ENCODE data around the gene GRHPR. TPM values are rescaled to one million over a fixed set of nuclear protein-coding genes. Genes with fewer than 3 reads are reported as not detected.
"Not testable (repeated sequence)": the region's sequence is repeated elsewhere in the genome, so short reads cannot be mapped to it uniquely, and the experiment has no call there.

The GRHPR gene
- total RNA-seq, 1 experiment from 2014 or later, result 54.8 TPM

DNA sequence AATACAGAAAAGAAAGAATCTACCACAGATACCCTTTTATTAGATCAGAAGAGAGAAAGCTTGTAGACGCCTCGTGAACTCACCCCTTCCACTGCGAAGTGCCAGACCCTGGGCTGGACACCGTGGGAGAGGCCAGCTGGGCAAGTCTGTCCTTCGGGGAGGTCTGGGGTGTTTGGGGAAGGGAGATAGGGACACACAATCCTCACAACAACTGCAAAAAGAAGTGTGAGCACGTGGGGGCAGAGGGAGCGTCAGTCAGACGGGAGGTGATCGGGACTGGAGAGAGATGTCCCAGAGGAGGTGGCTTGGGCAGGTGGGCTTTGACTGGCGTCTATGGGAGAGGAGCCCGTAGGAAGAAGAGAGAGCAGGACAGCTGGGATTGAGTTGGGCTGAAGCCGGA lies 27.3 kb upstream of the GRHPR start:
- in situ Hi-C loops (cut with HindIII; ENCODE audit: low pct_unique_long_range_greater_than_20kb, low sequenced_read_pairs), result no loop called here
- DNase-seq (ENCODE audit: low read depth), result no peak

GRCh38 chr9:37395663-37396062 lies 26.8 kb upstream of the GRHPR start:
- in situ Hi-C loops (cut with HindIII; ENCODE audit: low pct_unique_long_range_greater_than_20kb, low sequenced_read_pairs), result no loop called here
- DNase-seq (ENCODE audit: low read depth), result no peak

DNA sequence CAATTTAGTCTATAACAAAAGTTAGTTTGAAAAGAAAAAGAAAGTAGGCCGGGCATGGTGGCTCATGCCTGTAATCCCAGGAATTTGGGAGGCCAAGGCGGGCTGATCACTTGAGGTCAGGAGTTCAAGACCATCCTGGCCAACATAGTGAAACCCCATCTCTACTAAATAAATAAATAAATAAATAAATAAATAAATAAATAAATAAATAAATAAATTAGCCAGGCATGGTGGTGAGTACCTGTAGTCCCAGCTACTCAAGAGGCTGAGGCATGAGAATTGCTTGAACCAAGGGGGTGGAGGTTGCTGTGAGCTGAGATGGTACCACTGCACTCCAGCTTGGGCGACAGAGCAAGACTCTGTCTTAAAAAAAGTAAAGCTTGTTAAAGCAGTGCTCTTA lies 24.5 kb upstream of the GRHPR start:
- in situ Hi-C loops (cut with HindIII; ENCODE audit: low pct_unique_long_range_greater_than_20kb, low sequenced_read_pairs); DNase-seq (ENCODE audit: low read depth): not testable (repeated sequence)

- no peak for DNase-seq (ENCODE audit: low read depth)
- in situ Hi-C loops (cut with HindIII; ENCODE audit: low pct_unique_long_range_greater_than_20kb, low sequenced_read_pairs), result no loop called here
Measured at GRCh38 chr9:37398464-37399025, 24.0 kb upstream of the GRHPR start.

- DNase-seq (ENCODE audit: low read depth), result no peak
- in situ Hi-C loops (cut with HindIII; ENCODE audit: low pct_unique_long_range_greater_than_20kb, low sequenced_read_pairs), result no loop called here
Measured at GRCh38 chr9:37399336-37399735, 23.2 kb upstream of the GRHPR start.

- in situ Hi-C loops (cut with HindIII; ENCODE audit: low pct_unique_long_range_greater_than_20kb, low sequenced_read_pairs), result no loop called here
- no peak for DNase-seq (ENCODE audit: low read depth)
Measured at GRCh38 chr9:37404590-37404989, 17.9 kb upstream of the GRHPR start.

GRCh38 chr9:37405350-37405749 lies 17.1 kb upstream of the GRHPR start:
- in situ Hi-C loops (cut with HindIII; ENCODE audit: low pct_unique_long_range_greater_than_20kb, low sequenced_read_pairs), result no loop called here
- no peak for DNase-seq (ENCODE audit: low read depth)

- DNase-seq (ENCODE audit: low read depth), result no peak
- in situ Hi-C loops (cut with HindIII; ENCODE audit: low pct_unique_long_range_greater_than_20kb, low sequenced_read_pairs), result no loop called here
Measured at GRCh38 chr9:37405764-37406380, 16.6 kb upstream of the GRHPR start.

GRCh38 chr9:37406603-37407401 lies 15.7 kb upstream of the GRHPR start:
- DNase-seq (ENCODE audit: low read depth), result no peak
- in situ Hi-C loops (cut with HindIII; ENCODE audit: low pct_unique_long_range_greater_than_20kb, low sequenced_read_pairs), result no loop called here

DNA sequence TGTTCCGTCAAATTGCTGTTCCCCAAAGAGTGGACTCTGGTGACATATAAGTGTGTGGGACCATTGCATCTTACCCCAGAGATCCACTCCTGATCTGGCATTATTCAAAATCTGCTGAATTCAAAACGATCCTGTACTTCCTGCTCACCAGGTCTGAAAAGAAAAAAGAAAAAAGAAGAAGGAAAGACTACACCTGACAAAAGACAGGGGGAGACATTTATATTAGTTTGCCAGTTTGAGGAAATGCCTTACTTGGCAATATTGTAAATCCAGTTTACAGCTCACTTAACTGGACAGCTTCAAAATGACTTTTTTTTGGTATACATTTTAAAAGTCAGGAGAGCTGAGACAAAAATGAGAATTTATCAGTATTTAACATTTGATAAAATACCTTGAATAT lies 15.0 kb upstream of the GRHPR start:
- DNase-seq (ENCODE audit: low read depth), result peak; percentile 27
- in situ Hi-C loops (cut with HindIII; ENCODE audit: low pct_unique_long_range_greater_than_20kb, low sequenced_read_pairs), result no loop called here

DNA sequence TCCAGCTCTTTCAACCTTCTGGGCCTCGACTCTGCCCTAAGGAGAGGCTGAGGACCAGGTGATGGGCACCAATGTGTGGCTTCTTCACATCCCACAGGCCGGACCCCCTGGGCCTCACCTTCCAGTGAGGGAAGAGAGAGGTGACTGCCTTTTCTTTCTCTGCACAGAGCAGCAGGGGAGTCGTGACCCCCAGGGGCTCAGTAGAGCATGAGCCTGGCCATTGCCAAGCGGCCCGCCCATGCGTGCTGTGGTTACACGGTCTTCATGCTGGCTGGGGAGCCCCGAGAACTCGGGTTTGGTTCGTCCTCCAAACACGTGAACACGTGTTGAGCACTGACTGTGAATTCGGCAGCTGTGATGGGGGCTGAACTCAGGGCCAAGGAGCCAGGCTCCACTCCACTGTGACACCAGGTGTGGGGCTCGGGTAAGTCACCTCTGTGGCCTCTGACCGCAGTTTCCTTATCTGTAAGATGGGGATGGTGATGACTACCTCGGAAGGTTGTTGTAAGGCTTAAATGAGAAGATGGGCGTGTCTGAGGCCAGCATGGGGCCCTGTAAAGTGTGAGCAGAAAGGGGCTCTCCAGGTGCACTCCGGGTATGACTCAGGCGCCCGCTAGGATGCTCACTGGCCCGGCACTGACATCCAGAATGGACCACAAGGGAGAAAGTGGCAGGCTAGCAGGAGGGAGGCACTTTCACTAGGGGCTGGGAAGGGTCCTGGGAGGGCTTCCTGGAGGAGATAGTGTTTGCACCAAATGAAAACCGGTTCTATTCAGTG lies 13.4 kb upstream of the GRHPR start:
- DNase-seq (ENCODE audit: low read depth), result no peak
- in situ Hi-C loops (cut with HindIII; ENCODE audit: low pct_unique_long_range_greater_than_20kb, low sequenced_read_pairs), result no loop called here

DNA sequence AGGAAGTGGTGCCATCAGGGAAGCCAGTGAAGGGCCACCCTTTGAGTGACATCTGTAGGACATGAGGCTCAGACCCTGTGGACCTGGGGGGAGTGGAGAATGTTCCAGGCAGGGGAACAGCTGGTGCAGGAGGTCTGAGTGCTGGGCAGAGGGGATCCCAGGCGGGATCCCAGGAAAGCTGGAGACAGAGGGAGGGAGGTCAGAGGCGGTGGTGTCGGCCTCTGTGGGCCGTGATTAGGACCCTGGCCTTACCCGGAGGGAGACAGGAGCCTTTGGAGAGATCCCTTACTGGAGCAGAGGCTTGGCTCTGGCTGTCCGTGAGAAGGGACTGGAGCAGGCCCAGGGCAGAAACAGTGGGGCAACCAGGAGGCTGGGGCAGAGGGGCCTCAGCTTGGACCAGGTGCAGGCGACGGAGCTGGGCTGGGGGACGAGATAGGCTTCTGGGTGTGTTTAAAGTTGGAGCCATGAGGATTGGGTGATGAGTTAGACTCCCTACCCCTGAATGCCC lies 12.1 kb upstream of the GRHPR start:
- in situ Hi-C loops (cut with HindIII; ENCODE audit: low pct_unique_long_range_greater_than_20kb, low sequenced_read_pairs), result loop anchor here (10.0 kb wide), 1 partner anchor 426 kb away; no protein-coding TSS in a partner anchor
- no peak for DNase-seq (ENCODE audit: low read depth)

DNA sequence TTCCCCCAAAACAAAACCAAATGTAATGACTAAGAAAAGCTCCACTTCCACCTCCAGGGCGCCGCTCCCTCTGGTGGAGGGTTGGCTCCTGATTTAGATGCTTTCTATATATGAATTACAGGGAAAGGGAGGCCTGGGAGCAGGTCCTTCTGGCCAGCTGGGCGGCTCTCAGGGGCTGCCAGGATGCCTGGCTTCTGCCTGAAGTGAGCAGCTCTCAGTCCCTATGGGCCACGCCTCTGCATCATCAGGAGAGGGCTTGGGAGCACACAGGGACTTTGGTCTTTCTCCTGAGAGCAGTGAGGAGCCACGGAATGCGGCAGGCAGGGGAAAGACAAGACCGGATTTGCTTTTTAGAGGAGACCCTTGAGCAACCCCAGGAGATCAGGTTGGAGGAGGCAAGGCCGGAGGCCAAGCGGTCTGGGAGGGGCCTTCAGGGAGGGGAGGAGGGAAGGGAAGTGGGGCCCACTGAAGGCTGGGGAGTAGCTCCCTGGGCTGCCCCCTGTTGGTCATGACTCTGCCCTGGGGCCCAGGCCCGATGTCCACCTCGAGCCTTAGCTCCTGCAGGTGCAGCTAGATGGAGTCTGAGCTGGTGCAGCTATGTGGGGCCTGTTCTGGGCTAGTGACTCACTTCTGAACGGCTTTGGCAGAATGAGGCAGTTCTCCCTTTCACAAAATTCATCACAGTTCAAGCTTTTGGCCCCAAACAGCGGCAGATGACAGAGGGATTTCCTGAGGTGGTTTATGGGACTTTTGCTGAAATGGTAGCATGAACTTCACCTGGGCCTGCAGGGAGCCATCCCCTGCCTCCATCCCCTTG lies 11.3 kb upstream of the GRHPR start:
- DNase-seq (ENCODE audit: low read depth), result no peak
- in situ Hi-C loops (cut with HindIII; ENCODE audit: low pct_unique_long_range_greater_than_20kb, low sequenced_read_pairs), result loop anchor here (10.0 kb wide), 1 partner anchor 426 kb away; no protein-coding TSS in a partner anchor

DNA sequence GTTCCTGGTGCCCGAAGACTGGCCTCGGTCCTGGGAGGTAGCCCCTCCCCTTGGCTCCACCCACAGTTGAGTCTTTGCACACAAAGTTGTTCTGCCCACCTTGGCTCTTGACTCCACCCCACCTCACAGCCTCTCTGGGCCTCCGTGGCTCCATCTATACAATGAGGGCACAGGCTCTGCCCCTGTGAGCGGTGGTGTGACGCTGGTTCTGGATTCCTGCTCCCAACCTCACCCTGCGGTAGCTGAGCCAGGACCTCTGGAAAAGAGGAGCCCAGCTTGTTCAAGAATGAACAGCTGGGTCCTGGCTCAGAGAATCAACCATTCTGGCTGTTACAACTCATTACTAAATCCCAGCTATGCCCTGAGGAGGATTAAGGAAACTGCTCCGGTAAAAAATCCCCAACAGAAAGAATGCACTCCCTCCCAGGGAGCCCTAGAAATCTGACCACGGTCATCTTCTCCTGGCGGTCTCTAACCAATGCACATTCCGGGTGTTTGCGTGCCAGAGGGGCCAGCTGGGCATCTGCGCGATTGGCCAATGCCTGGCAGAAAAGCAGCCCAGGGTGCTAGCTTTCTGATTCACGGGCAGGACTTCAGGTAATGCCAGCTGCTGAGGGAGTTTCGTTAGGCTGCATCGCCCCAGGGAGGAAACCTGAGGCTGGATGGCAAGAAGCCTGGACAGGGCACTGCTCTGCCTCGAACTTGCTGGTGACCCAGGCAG lies 9.9 kb upstream of the GRHPR start:
- in situ Hi-C loops (cut with HindIII; ENCODE audit: low pct_unique_long_range_greater_than_20kb, low sequenced_read_pairs), result loop anchor here (10.0 kb wide), 1 partner anchor 428 kb away; no protein-coding TSS in a partner anchor
- no peak for DNase-seq (ENCODE audit: low read depth)

- no peak for DNase-seq (ENCODE audit: low read depth)
- in situ Hi-C loops (cut with HindIII; ENCODE audit: low pct_unique_long_range_greater_than_20kb, low sequenced_read_pairs), result loop anchor here (10.0 kb wide), 1 partner anchor 429 kb away; no protein-coding TSS in a partner anchor
Measured at GRCh38 chr9:37413311-37413710, 9.2 kb upstream of the GRHPR start.

DNA sequence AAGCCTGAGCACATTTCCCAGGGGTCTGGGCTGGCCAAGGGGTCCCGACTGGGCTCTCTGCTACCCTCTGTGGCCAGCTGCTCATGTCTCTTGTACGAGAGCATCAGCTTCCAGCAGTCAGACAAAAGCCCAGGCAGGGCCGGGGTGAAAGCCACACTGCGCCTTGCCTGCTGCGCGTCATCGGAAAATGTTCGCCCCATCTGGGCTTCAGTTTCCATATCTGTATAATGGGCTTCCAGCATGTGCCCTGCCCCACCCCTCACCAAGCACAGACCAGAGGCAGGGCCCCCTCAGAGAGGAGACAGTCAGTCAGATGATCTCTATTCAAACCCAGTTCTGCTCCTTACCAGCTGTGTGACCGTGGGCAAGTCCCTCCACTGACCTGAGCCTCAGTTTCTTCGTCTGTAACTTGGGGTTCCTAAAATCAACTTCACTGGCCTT lies 8.0 kb upstream of the GRHPR start:
- in situ Hi-C loops (cut with HindIII; ENCODE audit: low pct_unique_long_range_greater_than_20kb, low sequenced_read_pairs), result loop anchor here (10.0 kb wide), 1 partner anchor 430 kb away; no protein-coding TSS in a partner anchor
- no peak for DNase-seq (ENCODE audit: low read depth)

Data from Caki2 (cell line).